HG02798 (cell line): ENCODE results near the gene AOAH.

ENCODE experiments used
- ATAC-seq: cut with Tn5 transposase; IDR thresholded peaks from one replicate; pipeline ENCODE4 v1.9.1; 2021; ENCODE audit warnings: mild to moderate bottlenecking; ENCODE audit not compliant: unreplicated experiment, poor library complexity

Gene AOAH

GRCh38 chr7:36570528-36571189 lies 153.6 kb downstream of the AOAH start:
- no peak for ATAC-seq

- ATAC-seq: no peak
These were observed 155.8 kb downstream of the AOAH start for GRCh38 chr7:36568452-36568849.

- ATAC-seq: no peak
These were observed 156.4 kb downstream of the AOAH start for GRCh38 chr7:36567699-36568451.

GRCh38 chr7:36565792-36566356 lies 158.4 kb downstream of the AOAH start:
- ATAC-seq: no peak

GRCh38 chr7:36564489-36564888 lies 159.8 kb downstream of the AOAH start:
- no peak for ATAC-seq

- no peak for ATAC-seq
These were observed 160.5 kb downstream of the AOAH start for GRCh38 chr7:36563706-36564327.

- ATAC-seq: no peak
These were observed 162.2 kb downstream of the AOAH start for GRCh38 chr7:36562121-36562520.

- ATAC-seq: no peak
These were observed 175.3 kb downstream of the AOAH start for GRCh38 chr7:36549029-36549428.

GRCh38 chr7:36547416-36547815 lies 176.9 kb downstream of the AOAH start:
- ATAC-seq: no peak

- ATAC-seq: no peak
These were observed 178.0 kb downstream of the AOAH start for GRCh38 chr7:36546331-36546730.

- ATAC-seq: no peak
These were observed 179.0 kb downstream of the AOAH start for GRCh38 chr7:36545291-36545690.

GRCh38 chr7:36538126-36538525 lies 186.2 kb downstream of the AOAH start:
- ATAC-seq: no peak

- no peak for ATAC-seq
These were observed 188.2 kb downstream of the AOAH start for GRCh38 chr7:36535866-36536664.

GRCh38 chr7:36533717-36534116 lies 190.6 kb downstream of the AOAH start:
- no peak for ATAC-seq

- no peak for ATAC-seq
These were observed 191.3 kb downstream of the AOAH start for GRCh38 chr7:36532981-36533499.

GRCh38 chr7:36531951-36532350 lies 192.3 kb downstream of the AOAH start:
- no peak for ATAC-seq

GRCh38 chr7:36530456-36530855 lies 193.8 kb downstream of the AOAH start:
- ATAC-seq: no peak

GRCh38 chr7:36527549-36527913 lies 196.8 kb downstream of the AOAH start:
- no peak for ATAC-seq

- ATAC-seq: peak; percentile 48
These were observed 197.3 kb downstream of the AOAH start for GRCh38 chr7:36526863-36527548.
